GM18511 (cell line): ENCODE measurements around the gene ARNT2.
"Not testable (repeated sequence)": the region's sequence is repeated elsewhere in the genome, so short reads cannot be mapped to it uniquely, and the experiment has no call there.

Source experiments
- ATAC-seq: cut with Tn5 transposase; IDR thresholded peaks from one replicate; pipeline ENCODE4 v1.9.1; 2021; ENCODE audit warnings: mild to moderate bottlenecking, moderate library complexity; ENCODE audit not compliant: unreplicated experiment

ARNT2 gene

DNA sequence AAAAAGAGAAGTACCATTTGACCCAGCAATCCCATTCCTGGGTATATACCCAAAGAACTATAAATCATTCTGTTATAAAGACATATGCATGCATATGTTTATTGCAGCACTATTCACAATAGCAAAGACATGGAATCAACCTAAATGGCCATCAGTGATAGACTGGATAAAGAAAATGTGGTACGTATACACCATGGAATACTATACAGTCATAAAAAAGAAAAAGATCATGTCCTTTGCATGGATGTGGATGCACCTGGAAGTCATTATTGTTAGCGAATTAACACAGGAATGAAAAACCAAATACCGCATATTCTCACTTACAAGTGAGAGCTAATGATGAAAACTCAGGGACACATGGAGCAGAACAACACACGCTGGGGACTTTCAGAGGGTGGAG is 106.8 kb downstream of the ARNT2 start:
- ATAC-seq, result not testable (repeated sequence)

DNA sequence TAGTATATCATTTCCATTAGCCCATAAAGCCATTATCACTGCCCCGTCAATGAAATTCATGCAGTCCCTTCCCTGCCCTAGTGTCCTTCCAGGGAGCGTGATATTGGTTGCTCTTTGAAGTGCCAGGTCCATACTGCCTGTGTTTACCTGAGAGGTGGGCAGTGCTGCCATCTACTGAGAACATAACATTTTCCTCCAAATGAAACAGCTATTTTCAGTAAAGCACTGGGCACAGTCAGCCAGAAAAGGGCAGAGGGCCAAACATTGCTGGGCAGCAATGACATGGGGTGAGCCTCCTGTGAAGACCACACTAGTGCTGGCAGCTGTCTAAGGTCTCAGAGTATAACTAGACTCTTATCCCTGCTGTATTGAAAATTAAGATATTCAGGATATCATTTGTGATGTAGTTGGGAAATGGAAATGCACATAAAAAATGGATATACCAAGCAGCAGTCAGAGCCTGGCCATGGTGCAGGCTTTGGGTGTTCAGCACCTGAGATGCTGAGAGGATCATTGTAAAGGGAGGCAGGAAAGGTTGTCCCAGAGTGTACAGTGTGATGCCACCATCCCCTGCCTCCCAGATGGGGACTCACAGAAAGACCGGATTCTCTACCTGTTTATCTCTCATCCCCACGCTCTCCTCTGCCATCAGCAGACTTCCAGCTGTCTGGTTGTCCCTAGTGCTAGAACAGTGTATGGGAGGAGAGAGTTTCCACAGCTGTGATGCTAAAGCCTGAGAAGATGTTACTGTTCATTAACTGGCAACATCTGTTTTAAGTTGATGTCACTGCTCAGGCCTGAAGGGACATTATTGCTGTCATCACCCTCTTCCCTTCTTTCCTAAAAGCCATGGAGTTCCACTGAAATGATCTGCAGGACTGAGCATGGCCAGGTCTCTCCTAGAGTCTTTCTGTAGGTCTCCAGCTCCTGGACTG is 108.8 kb downstream of the ARNT2 start:
- ATAC-seq, result no peak

DNA sequence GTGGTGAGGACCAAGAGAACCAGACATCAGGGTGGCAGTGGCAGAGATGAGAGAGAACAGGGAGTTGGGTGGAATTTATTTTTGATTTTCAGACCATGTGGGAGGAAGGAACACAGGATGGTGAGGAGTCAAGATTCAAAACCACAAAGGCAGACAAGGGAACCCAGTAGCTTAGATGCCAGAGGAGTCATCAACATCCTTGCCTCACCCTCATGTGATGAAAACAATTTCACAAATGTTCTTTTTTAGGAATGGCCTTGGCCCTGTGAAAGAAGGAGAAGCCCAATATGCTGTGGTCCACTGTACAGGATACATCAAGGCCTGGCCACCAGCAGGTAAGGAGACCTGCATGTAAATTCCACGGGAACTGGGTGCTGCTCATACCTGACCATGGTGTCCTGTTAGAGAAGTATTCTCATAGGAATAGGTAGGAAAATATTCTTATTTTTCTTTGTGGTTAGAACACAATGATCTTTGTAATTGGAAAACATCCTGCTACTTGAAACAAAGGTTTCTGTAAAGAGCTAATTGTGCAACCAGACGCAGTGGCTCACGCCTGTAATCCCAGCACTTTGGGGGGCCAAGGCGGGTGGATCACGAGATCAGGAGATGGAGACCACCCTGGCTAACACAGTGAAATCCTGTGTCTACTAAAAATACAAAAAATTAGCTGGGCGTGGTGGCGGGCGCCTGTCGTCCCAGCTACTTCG is 110.0 kb downstream of the ARNT2 start:
- no peak for ATAC-seq

DNA sequence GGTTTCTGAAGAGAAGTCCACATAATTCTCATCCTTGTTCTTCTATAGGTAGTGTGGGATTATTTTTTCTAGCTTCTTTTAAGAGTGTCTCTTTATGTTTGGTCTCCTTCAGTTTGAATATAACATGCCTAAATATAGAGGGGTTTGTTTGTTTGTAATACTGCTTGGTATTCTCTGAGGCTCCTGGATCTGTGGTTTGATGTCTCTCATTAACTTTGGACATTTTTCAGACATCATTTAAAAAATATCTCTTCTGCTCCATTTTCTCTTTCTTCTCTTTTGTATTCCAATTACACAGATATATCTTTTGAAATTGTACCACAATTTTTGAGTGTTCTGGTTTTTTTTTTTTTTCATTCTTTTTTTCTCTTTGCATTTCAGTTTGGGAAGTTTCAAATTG is 113.1 kb downstream of the ARNT2 start:
- ATAC-seq, result no peak

DNA sequence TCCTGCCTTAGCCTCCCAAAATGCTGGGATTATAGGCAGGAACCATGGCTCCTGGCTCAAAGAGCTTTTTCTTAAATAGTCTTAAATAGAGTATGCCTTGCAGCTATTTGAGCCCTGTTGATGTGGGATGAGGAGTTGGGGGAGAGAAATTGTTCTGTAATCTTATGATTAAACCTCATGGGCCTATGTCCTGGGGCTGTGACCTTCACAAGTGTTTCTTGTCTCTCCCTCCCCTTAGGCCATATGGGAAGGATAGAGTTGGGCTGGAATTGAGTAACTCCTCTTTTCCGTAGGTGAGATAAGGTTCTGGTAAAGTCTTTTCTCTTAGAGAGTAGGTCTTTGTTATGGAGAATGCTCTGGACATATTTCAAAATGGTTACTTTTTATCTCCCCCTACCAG is 114.3 kb downstream of the ARNT2 start:
- no peak for ATAC-seq

DNA sequence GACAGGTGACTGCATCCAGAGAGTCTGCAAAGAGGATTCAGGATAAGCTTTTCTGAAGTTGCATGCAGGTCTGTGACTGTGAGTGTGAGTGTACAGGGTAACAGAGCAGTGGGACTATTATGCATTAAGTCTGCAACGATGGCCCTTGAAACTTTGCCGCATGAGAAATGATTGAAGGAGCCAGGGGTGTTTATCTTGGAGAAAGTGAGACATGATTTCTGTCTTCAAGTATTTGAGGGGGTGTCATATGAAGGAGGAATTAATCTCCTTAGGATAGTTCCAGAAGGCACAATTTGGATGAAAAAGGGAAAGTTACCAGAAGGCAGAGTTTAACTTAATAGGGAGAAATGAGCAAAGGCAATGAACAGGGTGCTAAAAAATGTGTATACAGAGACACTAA is 119.6 kb downstream of the ARNT2 start:
- ATAC-seq, result no peak

DNA sequence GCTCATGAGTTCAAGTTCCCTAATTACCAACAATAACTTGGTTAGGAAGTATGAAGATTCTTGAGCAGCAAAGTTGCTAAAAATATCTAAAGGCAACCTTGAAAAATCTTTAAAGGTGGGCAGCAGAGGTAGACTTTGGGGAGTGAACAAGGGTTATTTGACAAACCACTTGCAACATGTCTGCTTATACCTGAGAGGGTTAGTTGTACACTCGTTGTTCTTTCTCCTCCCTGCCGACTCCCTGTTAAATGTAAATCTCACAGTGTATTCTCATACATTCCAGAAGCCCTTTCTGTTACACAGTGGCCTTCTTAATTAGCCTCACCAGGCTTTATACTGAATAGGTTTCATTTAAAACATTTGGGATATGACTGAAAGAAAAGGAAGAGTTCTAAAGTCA is 121.7 kb downstream of the ARNT2 start:
- ATAC-seq, result no peak

DNA sequence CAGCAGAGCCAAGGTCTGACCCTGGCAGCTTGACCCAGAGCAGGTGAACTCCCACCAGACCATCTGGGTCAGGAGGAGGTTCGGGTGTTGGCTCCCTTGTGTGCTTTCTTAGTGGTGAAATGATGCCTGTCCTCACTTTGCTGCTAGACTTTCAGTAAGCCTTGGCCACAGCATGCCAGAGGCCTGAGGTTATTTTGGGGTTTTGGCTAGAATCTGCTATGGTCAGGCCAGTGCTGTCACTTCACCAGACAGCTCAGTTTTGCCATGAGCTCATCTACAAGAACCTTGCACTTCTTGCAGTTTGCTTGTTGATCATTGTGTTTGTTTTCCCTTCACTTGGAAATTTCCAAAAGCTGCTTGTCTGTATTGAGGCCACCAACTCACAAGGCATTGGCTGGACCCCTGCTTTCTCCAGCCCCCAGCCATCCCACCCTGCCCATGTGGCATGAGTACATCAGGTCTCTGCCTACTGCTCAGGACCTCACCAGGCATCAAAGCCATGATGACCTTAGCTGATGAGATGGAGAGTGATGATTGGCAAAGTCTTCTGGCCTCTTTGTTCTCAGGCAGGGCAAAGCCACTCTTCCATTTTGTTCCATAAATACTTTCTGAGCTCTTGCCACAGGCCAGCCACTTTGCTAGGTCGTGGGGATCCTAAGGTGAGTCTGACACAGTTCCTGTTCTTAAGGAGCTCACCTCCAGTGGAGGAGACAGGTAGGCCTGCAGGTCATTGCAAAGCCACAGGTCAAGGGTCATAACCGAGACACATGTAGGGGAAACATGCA is 122.6 kb downstream of the ARNT2 start:
- no peak for ATAC-seq

DNA sequence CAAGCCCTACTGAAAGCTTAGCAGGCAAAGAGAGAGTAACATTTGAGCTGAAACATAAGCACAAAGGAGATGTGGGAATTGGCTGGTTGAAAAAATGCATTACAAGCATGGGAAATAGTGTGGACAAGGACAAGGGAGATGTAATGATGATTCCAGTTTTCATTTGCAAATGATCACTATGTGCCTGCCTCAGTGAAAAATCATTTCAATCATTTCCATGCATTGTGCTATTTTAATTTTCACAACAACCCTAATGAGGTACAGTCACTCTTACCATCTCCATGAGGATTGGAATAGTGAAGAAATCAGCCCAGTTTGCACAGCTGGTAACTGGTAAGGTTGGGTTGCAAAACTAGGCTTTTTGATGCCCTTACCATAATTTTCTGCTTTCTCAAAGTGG is 123.2 kb downstream of the ARNT2 start:
- ATAC-seq, result no peak

- no peak for ATAC-seq
Observed at GRCh38 chr15:80527961-80528360, 123.8 kb downstream of the ARNT2 start.

DNA sequence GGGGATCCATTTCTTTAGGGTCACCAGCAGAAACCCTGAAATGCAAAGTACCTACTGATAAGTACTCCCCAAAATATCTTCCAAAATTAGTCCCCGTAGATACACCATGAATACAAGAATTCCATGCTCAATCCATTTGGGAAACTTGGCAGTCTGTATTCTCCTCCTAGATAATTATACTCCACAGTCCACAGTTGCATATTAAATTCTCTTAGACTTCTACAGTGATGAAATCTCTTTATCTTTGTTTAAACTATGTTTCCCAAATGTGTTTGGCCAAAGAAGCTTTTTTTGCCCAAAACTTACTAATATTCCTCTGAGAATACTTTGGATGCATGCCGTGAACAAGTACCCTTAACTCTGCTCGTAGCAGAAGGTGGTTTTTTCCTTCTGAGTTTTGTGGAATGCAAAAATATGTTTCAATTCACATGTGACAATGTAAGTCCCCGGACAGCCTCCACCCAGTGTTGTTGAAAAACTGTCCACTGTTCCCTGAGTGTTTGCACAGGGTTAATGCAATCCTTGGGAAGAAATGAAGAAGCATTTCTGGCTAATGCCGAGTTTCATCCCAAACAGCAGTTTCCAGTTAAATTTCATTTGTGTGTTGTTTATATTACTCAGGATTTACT is 126.7 kb downstream of the ARNT2 start:
- no peak for ATAC-seq

GRCh38 chr15:80531388-80531787 is 127.2 kb downstream of the ARNT2 start:
- ATAC-seq, result no peak

GRCh38 chr15:80531796-80532195 is 127.6 kb downstream of the ARNT2 start:
- no peak for ATAC-seq

GRCh38 chr15:80533790-80534333 is 129.7 kb downstream of the ARNT2 start:
- no peak for ATAC-seq

DNA sequence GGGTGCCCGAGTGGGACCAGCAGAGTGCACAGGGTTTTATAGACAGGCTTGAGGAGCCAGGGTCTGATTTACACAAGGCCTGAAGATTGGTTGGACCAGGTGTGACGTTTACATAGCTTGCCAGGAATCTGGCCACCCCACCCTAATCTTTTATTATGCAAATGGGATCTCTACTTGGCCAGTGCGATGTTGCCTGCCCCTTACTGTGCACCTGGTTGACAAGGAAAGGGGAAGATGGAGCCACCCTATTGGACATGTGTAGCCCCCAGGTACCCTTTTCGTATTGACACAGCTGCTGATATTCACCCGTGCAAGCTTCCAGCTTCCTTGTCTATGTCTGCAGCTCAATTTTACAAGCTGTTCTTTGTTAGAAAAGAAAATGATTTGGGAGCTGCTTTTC is 132.0 kb downstream of the ARNT2 start:
- no peak for ATAC-seq

- no peak for ATAC-seq
Observed at GRCh38 chr15:80536716-80537115, 132.5 kb downstream of the ARNT2 start.

DNA sequence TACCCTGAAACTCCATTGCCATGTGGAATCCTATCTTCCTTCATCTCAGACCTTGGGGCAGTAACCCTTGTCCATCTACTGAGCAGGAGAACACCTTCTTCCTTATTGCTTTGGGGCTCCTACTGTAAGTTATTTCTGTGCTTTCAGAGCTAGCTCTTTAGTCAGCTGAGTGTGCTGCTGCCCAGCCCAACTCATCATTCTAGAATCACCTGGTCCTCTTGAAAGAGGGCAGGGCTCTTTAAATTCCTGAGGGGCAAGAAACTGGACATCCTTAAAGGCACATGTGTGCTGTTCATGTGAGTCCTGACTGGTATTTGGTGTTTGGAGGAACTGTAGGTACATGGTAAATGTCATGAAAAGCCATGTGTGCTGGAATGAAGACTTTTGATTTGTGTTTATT is 140.9 kb downstream of the ARNT2 start:
- no peak for ATAC-seq

DNA sequence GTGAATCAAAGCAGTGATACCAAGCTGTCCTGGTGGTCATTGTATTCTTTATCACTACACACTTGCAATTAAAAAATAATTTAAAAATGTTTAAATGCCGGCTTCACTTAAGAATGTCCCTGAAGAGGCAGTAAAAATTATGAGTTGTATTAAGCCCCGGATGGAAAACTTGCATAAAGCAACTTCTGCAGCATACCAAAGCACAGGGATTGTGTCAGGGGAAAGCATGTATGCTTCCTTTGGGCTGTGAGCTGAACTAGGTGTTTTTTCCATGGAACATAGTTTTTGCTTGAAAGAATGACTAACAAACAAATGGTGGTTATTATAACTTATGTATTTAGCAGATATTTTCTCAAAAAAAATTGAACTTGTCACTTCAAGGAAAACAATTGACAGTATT is 143.1 kb downstream of the ARNT2 start:
- ATAC-seq, result no peak

DNA sequence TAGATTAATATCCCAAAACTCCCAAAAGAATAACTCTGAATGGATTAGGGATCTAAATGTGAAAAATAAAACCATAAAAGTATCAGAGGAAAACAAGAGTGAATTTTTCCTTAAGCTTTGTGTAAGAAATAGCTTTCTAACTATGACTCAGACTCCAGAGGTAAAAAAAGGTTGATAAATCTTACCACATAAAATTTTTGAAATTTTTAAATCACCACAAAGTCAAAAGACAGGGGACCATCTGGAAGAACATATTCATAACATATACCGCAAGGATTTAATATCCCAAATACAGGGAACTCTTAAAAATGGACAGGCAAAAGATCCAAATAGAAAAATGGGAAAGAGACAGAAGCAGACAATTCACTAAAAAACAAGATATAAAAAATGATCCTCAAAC is 145.0 kb downstream of the ARNT2 start:
- no peak for ATAC-seq

GRCh38 chr15:80549654-80550053 is 145.5 kb downstream of the ARNT2 start:
- ATAC-seq, result no peak
